K562 (cell line): ENCODE data around the gene PLEKHA8. TPM values are rescaled to one million over a fixed set of nuclear protein-coding genes. Genes with fewer than 3 reads are reported as not detected.

Experiments
- CUX1 ChIP-seq: fragments of 200-800 bp; sonication (Bioruptor generic); IDR thresholded peaks from 2 replicates; pipeline ENCODE4 v1.6.1; 2016; ENCODE audit warnings: missing genetic modification characterization, missing compliant biosample characterization
- ELK1 ChIP-seq: sonication (generic); formaldehyde crosslinking; IDR thresholded peaks from 2 replicates; pipeline ENCODE4 v1.8.1; 2022; ENCODE audit warnings: missing genetic modification reagents
- HNRNPL ChIP-seq: fragments of 200-400 bp; formaldehyde crosslinking; IDR thresholded peaks from 2 replicates; pipeline ENCODE4 v1.6.1; 2017; ENCODE audit warnings: low read depth, mild to moderate bottlenecking, low read length
- MAFK ChIP-seq: IDR thresholded peaks from 2 replicates; pipeline ENCODE4 v1.6.1; 2011; ENCODE audit warnings: low read length, improper control_type of control experiment
- MAZ ChIP-seq, 2 experiments: fragments of 450-650 bp in 1 of 2; sonication (generic) in 1 of 2; formaldehyde crosslinking; IDR thresholded peaks in 1 of 2; conservative IDR thresholded peaks in 1 of 2; 2 replicates each; pipeline versions ENCODE4 v1.4.0 to v1.5.0; 2020; ENCODE audit warnings: mild to moderate bottlenecking in 1 of 2, missing genetic modification reagents in 1 of 2
- MTA1 ChIP-seq: fragments of 450-650 bp; IDR thresholded peaks from 2 replicates; pipeline ENCODE4 v1.6.1; 2017; ENCODE audit warnings: borderline replicate concordance
- MTA2 ChIP-seq: fragments of 450-650 bp; IDR thresholded peaks from 2 replicates; pipeline ENCODE4 v1.6.1; 2016; ENCODE audit warnings: low read depth
- MYC ChIP-seq, 2 experiments: fragments of 250-450 bp in 1 of 2; sonication (Bioruptor Pico) in 1 of 2; IDR thresholded peaks; 2 replicates each; pipeline versions ENCODE4 v1.5.1 to v1.6.1; 2012 to 2021; ENCODE audit warnings: low read depth in 2 of 2, borderline replicate concordance in 1 of 2, improper control_type of control experiment in 1 of 2, low read length in 1 of 2, mild to moderate bottlenecking in 1 of 2, moderate library complexity in 1 of 2
- ZNF316 ChIP-seq: fragments of 450-650 bp; IDR thresholded peaks from 2 replicates; pipeline ENCODE4 v1.6.1; 2016
- polyA plus RNA-seq, 8 experiments: library from polyadenylated mRNA; depleted of rRNA in 4 of 8; stranded (reverse) in 5 of 8; unstranded in 3 of 8; fragments of >200 nt; fragmentation: Nextera tagmentation in 2 of 8; fragmentation: Illumina TruSeq in 1 of 8; extraction: Ambion mirVana in 2 of 8; extraction: Trizol in 1 of 8; gene quantifications; 2 replicates each; pipeline versions ENCODE4 v1.2.1 to v1.2.3, GENCODE V29; 2011 to 2014; ENCODE audit warnings: inconsistent platforms in 1 of 8, missing spikeins in 1 of 8
- total RNA-seq, 7 experiments: library from RNA; depleted of rRNA in 6 of 7; stranded (reverse); fragments of >200 nt in 6 of 7; fragmentation: Illumina TruSeq in 2 of 7; extraction: Trizol in 2 of 7; gene quantifications; 2 replicates each; pipeline versions ENCODE4 v1.2.1 to v1.2.3, GENCODE V29; 2011 to 2021; ENCODE audit warnings: low replicate concordance in 1 of 7

PLEKHA8 gene
- total and polyA plus RNA-seq, 9 of the 15 experiments (the other 6 are each of a cell fraction or from before 2014, with no cell fraction given), result 3.2 to 16.3 (median 11.8) TPM

- peak; percentile 85 for TF ChIP-seq MAFK
- TF ChIP-seq MTA2, result no peak
- TF ChIP-seq HNRNPL, result no peak
- TF ChIP-seq ELK1 (CRISPR knock-in tag), result no peak
- no peak for TF ChIP-seq MAZ (CRISPR knock-in tag; conservative IDR thresholded peaks at IDR 0.05 in 1 of 2, IDR thresholded peaks at IDR 0.05 in 1 of 2)
- TF ChIP-seq CUX1 (CRISPR knock-in tag), result no peak
- peak; percentile 94 for TF ChIP-seq ZNF316
- no peak for TF ChIP-seq MTA1
- no peak for TF ChIP-seq MYC (IDR thresholded peaks at IDR 0.05; ENCODE audit: low read depth, low read length)
- TF ChIP-seq MYC (CRISPR knock-in tag; IDR thresholded peaks at IDR 0.05; ENCODE audit: borderline replicate concordance, low read depth), result no peak
Observed at GRCh38 chr7:29998489-29998888, 29.7 kb upstream of the PLEKHA8 start (continued).
